NCI-H2227 (cell line): ENCODE data around the gene YJU2.
"Not testable (repeated sequence)": the region's sequence is repeated elsewhere in the genome, so short reads cannot be mapped to it uniquely, and the experiment has no call there.

Source experiments
- DNase-seq: peaks from one replicate; lab custom pipeline; 2025; ENCODE audit not compliant: unreplicated experiment; lab: John Stamatoyannopoulos, UW

The YJU2 gene

GRCh38 chr19:4267101-4267900 is 20.4 kb downstream of the YJU2 start:
- DNase-seq: peak; percentile 42

GRCh38 chr19:4267901-4268815 is 21.3 kb downstream of the YJU2 start:
- DNase-seq: no peak

- no peak for DNase-seq
Observed at GRCh38 chr19:4268816-4269430, 22.0 kb downstream of the YJU2 start.

GRCh38 chr19:4272894-4273293 is 26.0 kb downstream of the YJU2 start:
- DNase-seq: no peak

- DNase-seq: not testable (repeated sequence)
Observed at GRCh38 chr19:4274321-4274686, 27.4 kb downstream of the YJU2 start.

GRCh38 chr19:4277191-4277696 is 30.4 kb downstream of the YJU2 start:
- DNase-seq: peak; percentile 83

GRCh38 chr19:4278010-4278409 is 31.1 kb downstream of the YJU2 start:
- DNase-seq: no peak

GRCh38 chr19:4278419-4279266 is 31.8 kb downstream of the YJU2 start, which contains the start of gene SHD:
Gene SHD, plus strand, starts transcription at chr19:4279266. Its CDS starts 798 bp downstream, at chr19:4280064.
- no peak for DNase-seq

GRCh38 chr19:4279267-4279529 is 32.3 kb downstream of the YJU2 start:
- no peak for DNase-seq

GRCh38 chr19:4279530-4280422 is 32.9 kb downstream of the YJU2 start:
- no peak for DNase-seq

GRCh38 chr19:4284176-4284958 is 37.5 kb downstream of the YJU2 start:
- no peak for DNase-seq

- no peak for DNase-seq
Observed at GRCh38 chr19:4284974-4285373, 38.1 kb downstream of the YJU2 start.

GRCh38 chr19:4286141-4286540 is 39.3 kb downstream of the YJU2 start:
- DNase-seq: not testable (repeated sequence)

- no peak for DNase-seq
Observed at GRCh38 chr19:4288091-4288777, 41.4 kb downstream of the YJU2 start.

GRCh38 chr19:4291184-4291732 is 44.4 kb downstream of the YJU2 start:
- DNase-seq: no peak

- no peak for DNase-seq
Observed at GRCh38 chr19:4292515-4292914, 45.6 kb downstream of the YJU2 start.

- no peak for DNase-seq
Observed at GRCh38 chr19:4294389-4294788, 47.5 kb downstream of the YJU2 start.
